Neural cell (in vitro differentiated cells): ENCODE results near the gene TACC3. TPM values are rescaled to one million over a fixed set of nuclear protein-coding genes. Genes with fewer than 3 reads are reported as not detected.

Experiments used
- H2AFZ ChIP-seq: fragments of 200-600, 300-800 bp; sonication (generic), shearing (Covaris generic); 2 replicates; pipeline ENCODE4 v1.6.0; 2014; ENCODE audit warnings: low read depth, mild to moderate bottlenecking, antibody characterized with exemption, low read length, moderate library complexity
- H3F3A ChIP-seq: fragments of 200-600 bp; shearing (Covaris generic); 2 replicates; pipeline ENCODE4 v1.6.1; 2016; ENCODE audit warnings: mild to moderate bottlenecking, moderate library complexity, mixed read lengths, antibody characterized with exemption, low read length; ENCODE audit not compliant: insufficient read depth, poor library complexity, severe bottlenecking
- H3K27ac ChIP-seq: fragments of 200-600, 300-800 bp; sonication (generic), shearing (Covaris generic); 2 replicates; pipeline ENCODE4 v1.5.1; 2014; ENCODE audit warnings: mild to moderate bottlenecking, low read length, moderate library complexity
- H3K27me3 ChIP-seq: fragments of 300-800, 200-600 bp; sonication (generic), shearing (Covaris generic); 2 replicates; pipeline ENCODE4 v1.6.0; 2014; ENCODE audit warnings: mild to moderate bottlenecking, low read depth, low read length, moderate library complexity; ENCODE audit not compliant: insufficient read depth
- H3K36me3 ChIP-seq: fragments of 300-800, 200-600 bp; sonication (generic), shearing (Covaris generic); 2 replicates; pipeline ENCODE4 v1.5.1; 2014; ENCODE audit warnings: mild to moderate bottlenecking, antibody characterized with exemption, low read length, moderate library complexity; ENCODE audit not compliant: insufficient read depth
- H3K4me2 ChIP-seq: fragments of 300-800, 200-600 bp; sonication (generic), shearing (Covaris generic); 2 replicates; pipeline ENCODE4 v1.6.0; 2014; ENCODE audit warnings: mild to moderate bottlenecking, low read length
- H3K4me3 ChIP-seq: fragments of 300-800, 200-600 bp; sonication (generic), shearing (Covaris generic); 2 replicates; pipeline ENCODE4 v1.5.1; 2014; ENCODE audit warnings: mild to moderate bottlenecking, low read length, moderate library complexity
- H3K79me2 ChIP-seq: fragments of 200-600 bp; shearing (Covaris generic); replicated peaks from 2 replicates; pipeline ENCODE4 v1.6.0; 2014; ENCODE audit warnings: mild to moderate bottlenecking, low read length, moderate library complexity; ENCODE audit not compliant: insufficient read depth
- H3K9ac ChIP-seq: fragments of 300-800, 200-600 bp; sonication (generic), shearing (Covaris generic); 2 replicates; pipeline ENCODE4 v1.6.1; 2016; ENCODE audit warnings: mild to moderate bottlenecking, low read length, mixed read lengths
- H3K9me2 ChIP-seq: fragments of 200-600 bp; shearing (Covaris generic); 2 replicates; pipeline ENCODE4 v1.6.1; 2016; ENCODE audit warnings: mild to moderate bottlenecking, low read length, mixed read lengths; ENCODE audit not compliant: insufficient read depth
- H3K9me3 ChIP-seq: fragments of 200-600, 300-800 bp; sonication (generic), shearing (Covaris generic); 2 replicates; pipeline ENCODE4 v1.6.1; 2016; ENCODE audit warnings: mild to moderate bottlenecking, mixed run types, low read length, moderate library complexity, mixed read lengths
- H4K20me1 ChIP-seq: fragments of 200-600 bp; shearing (Covaris generic); 2 replicates; pipeline ENCODE4 v1.6.1; 2016; ENCODE audit warnings: mild to moderate bottlenecking, mixed run types; ENCODE audit not compliant: insufficient read depth
- EP300 ChIP-seq: fragments of 450-650 bp; conservative IDR thresholded peaks from 2 replicates; pipeline ENCODE4 v1.6.1; 2014; ENCODE audit warnings: antibody characterized with exemption, mild to moderate bottlenecking, moderate library complexity; ENCODE audit not compliant: poor library complexity, severe bottlenecking
- EZH2 ChIP-seq: fragments of 200-600, 300-800 bp; shearing (Covaris generic), sonication (generic); IDR thresholded peaks from 2 replicates; pipeline ENCODE4 v1.6.1; 2014; ENCODE audit warnings: antibody characterized with exemption, low read length, borderline replicate concordance, mild to moderate bottlenecking; ENCODE audit not compliant: insufficient read depth, poor library complexity, severe bottlenecking
- MXI1 ChIP-seq: fragments of 450-650 bp; conservative IDR thresholded peaks from 2 replicates; pipeline ENCODE4 v1.6.1; 2014; ENCODE audit warnings: antibody characterized with exemption, mild to moderate bottlenecking; ENCODE audit not compliant: poor library complexity, severe bottlenecking
- POLR2AphosphoS5 ChIP-seq: IDR thresholded peaks from 2 replicates; pipeline ENCODE4 v1.6.1; 2012
- RAD21 ChIP-seq: fragments of 450-650 bp; conservative IDR thresholded peaks from 2 replicates; pipeline ENCODE4 v1.6.1; 2014; ENCODE audit warnings: antibody characterized with exemption, mild to moderate bottlenecking, moderate library complexity
- SMC3 ChIP-seq: fragments of 450-650 bp; conservative IDR thresholded peaks from 2 replicates; pipeline ENCODE4 v1.6.1; 2014; ENCODE audit warnings: antibody characterized with exemption, mild to moderate bottlenecking, moderate library complexity; ENCODE audit not compliant: poor library complexity
- TAF1 ChIP-seq: IDR thresholded peaks from 2 replicates; pipeline ENCODE4 v1.6.1; 2012; ENCODE audit warnings: low read depth
- polyA plus RNA-seq: library from polyadenylated mRNA; depleted of rRNA; stranded (reverse); fragments of >200 nt; gene quantifications from 2 replicates; pipeline ENCODE4 v1.2.3, GENCODE V29; 2014
- TF ChIP-seq, protein P1 (sequence below): IDR thresholded peaks from 2 replicates; pipeline ENCODE4 v1.6.1; 2012; ENCODE audit warnings: borderline replicate concordance
- TF ChIP-seq, protein P2 (sequence below): fragments of 450-650 bp; IDR thresholded peaks from 2 replicates; pipeline ENCODE4 v1.5.1; 2014; ENCODE audit warnings: antibody characterized with exemption, mild to moderate bottlenecking, moderate library complexity; ENCODE audit not compliant: poor library complexity, severe bottlenecking

The TACC3 gene
- polyA plus RNA-seq, 1 donor from 2014 or later = 2.6 TPM

DNA sequence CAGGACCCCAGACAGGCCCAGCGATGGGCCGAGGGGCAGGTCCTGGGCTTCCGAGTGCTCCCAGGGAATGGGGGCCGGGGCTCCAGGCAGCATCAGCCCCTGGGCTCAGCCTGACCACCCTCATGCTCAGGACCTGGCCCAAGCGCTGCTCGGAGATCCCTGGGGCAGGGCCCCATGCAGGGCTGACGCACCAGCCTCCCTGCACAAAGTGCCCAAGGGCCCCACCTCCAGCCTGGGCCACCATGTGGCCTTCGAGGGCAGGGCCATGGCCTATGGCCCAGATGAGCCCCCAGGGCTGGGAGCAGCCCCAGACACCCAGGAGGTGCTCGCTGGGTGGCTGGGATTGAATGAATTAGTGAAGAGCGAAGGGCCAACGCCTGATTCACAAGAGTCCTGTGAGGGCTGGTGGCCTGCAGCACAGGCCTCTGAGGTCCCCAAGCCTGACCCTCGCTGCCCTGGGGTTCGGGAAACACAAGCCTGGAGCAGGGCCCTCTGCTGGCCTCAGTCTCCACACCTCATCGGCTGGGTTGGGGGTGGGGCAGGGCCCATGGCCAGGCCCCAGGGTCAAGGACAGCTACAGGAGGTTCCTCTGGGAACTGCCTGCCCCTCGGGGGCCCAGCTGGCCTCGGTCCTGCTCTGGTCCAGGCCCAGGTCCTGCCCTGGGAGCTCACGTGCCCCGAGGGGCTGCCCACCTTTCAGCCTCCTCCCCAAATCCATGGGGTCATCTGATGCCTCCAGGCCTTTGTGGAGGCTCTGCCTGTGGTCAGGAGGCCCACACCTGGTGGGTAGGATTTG lies 58.5 kb downstream of the TACC3 start:
- no peaks in the 10 kb centered on the region for H3K27me3 ChIP-seq
- no peak overlapping the region for H2AFZ ChIP-seq
- H3K27ac ChIP-seq = no peak overlapping the region
- H3K36me3 ChIP-seq = no peaks in the 10 kb centered on the region
- TF ChIP-seq POLR2AphosphoS5 = no peak
- TF ChIP-seq RAD21 = no peak
- TF ChIP-seq, protein P1, sequence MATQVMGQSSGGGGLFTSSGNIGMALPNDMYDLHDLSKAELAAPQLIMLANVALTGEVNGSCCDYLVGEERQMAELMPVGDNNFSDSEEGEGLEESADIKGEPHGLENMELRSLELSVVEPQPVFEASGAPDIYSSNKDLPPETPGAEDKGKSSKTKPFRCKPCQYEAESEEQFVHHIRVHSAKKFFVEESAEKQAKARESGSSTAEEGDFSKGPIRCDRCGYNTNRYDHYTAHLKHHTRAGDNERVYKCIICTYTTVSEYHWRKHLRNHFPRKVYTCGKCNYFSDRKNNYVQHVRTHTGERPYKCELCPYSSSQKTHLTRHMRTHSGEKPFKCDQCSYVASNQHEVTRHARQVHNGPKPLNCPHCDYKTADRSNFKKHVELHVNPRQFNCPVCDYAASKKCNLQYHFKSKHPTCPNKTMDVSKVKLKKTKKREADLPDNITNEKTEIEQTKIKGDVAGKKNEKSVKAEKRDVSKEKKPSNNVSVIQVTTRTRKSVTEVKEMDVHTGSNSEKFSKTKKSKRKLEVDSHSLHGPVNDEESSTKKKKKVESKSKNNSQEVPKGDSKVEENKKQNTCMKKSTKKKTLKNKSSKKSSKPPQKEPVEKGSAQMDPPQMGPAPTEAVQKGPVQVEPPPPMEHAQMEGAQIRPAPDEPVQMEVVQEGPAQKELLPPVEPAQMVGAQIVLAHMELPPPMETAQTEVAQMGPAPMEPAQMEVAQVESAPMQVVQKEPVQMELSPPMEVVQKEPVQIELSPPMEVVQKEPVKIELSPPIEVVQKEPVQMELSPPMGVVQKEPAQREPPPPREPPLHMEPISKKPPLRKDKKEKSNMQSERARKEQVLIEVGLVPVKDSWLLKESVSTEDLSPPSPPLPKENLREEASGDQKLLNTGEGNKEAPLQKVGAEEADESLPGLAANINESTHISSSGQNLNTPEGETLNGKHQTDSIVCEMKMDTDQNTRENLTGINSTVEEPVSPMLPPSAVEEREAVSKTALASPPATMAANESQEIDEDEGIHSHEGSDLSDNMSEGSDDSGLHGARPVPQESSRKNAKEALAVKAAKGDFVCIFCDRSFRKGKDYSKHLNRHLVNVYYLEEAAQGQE = no peak
- TF ChIP-seq, protein P2, sequence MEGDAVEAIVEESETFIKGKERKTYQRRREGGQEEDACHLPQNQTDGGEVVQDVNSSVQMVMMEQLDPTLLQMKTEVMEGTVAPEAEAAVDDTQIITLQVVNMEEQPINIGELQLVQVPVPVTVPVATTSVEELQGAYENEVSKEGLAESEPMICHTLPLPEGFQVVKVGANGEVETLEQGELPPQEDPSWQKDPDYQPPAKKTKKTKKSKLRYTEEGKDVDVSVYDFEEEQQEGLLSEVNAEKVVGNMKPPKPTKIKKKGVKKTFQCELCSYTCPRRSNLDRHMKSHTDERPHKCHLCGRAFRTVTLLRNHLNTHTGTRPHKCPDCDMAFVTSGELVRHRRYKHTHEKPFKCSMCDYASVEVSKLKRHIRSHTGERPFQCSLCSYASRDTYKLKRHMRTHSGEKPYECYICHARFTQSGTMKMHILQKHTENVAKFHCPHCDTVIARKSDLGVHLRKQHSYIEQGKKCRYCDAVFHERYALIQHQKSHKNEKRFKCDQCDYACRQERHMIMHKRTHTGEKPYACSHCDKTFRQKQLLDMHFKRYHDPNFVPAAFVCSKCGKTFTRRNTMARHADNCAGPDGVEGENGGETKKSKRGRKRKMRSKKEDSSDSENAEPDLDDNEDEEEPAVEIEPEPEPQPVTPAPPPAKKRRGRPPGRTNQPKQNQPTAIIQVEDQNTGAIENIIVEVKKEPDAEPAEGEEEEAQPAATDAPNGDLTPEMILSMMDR = no peak
- no peak for TF ChIP-seq TAF1
- TF ChIP-seq SMC3 = no peak
- TF ChIP-seq MXI1 = no peak
- no peak for TF ChIP-seq EZH2
- TF ChIP-seq EP300 = no peak
- H3K4me3 ChIP-seq = no peak overlapping the region
- no peaks in the 10 kb centered on the region for H3K9me2 ChIP-seq
- no peaks in the 10 kb centered on the region for H3K79me2 ChIP-seq
- no peaks in the 10 kb centered on the region for H3F3A ChIP-seq
- no peak overlapping the region for H3K9ac ChIP-seq
- H4K20me1 ChIP-seq = no peaks in the 10 kb centered on the region
- no peaks in the 10 kb centered on the region for H3K9me3 ChIP-seq
- no peak overlapping the region for H3K4me2 ChIP-seq

DNA sequence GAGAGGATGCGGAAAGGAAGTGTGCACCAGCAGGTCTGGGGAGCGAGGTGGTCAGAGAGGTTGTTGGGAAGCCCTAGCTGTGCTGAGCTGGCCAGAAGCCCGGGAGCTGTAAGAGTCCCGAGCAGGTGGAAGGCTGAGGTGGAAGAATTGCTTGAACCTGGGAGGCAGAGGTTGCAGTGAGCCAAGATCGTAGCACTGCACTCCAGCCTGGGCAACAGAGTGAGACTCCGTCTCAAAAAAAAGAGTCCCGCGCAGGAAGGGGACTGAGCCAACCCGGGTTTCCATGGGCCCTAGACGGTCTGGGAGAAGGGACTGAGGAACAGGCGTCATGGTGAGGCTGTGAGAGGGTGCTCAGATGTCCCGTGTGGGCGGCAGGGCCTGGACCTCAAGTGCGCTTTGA lies 59.1 kb downstream of the TACC3 start:
- H3K27ac ChIP-seq = no peak overlapping the region
- no peaks in the 10 kb centered on the region for H3K27me3 ChIP-seq
- H3K4me3 ChIP-seq = no peak overlapping the region
- H3K9me2 ChIP-seq = no peaks in the 10 kb centered on the region
- H3K79me2 ChIP-seq = no peaks in the 10 kb centered on the region
- H3K9me3 ChIP-seq = no peaks in the 10 kb centered on the region
- H3F3A ChIP-seq = no peaks in the 10 kb centered on the region
- no peak overlapping the region for H2AFZ ChIP-seq
- no peaks in the 10 kb centered on the region for H4K20me1 ChIP-seq
- no peaks in the 10 kb centered on the region for H3K36me3 ChIP-seq
- H3K4me2 ChIP-seq = no peak overlapping the region
- H3K9ac ChIP-seq = no peak overlapping the region
- no peak for TF ChIP-seq POLR2AphosphoS5
- TF ChIP-seq, protein P2 = no peak
- no peak for TF ChIP-seq SMC3
